Sigmoid colon (tissue), 7 donors: ENCODE data around the gene OLFM4. TPM values are rescaled to one million over a fixed set of nuclear protein-coding genes. Genes with fewer than 3 reads are reported as not detected.

Experiments
- DNase-seq: peaks from one replicate; pipeline ENCODE4 v3.0.0-alpha.2; 2019
- H3K27ac ChIP-seq, 4 donors: fragments of 200-600 bp; sonication (generic); one replicate each; pipeline ENCODE4 v1.5.1; 2016 to 2019; ENCODE audit warnings: mild to moderate bottlenecking in 1 of 4
- H3K27me3 ChIP-seq, 3 donors: fragments of 200-600 bp; sonication (generic); one replicate each; pipeline ENCODE4 v1.5.1; 2019; ENCODE audit warnings: mild to moderate bottlenecking in 1 of 3
- H3K36me3 ChIP-seq, 4 donors: fragments of 200-600 bp; sonication (generic); one replicate each; pipeline ENCODE4 v1.5.1; 2016 to 2019
- H3K4me1 ChIP-seq, 4 donors: fragments of 200-600 bp; sonication (generic); one replicate each; pipeline ENCODE4 v1.5.1; 2017 to 2019
- H3K4me3 ChIP-seq, 4 donors: fragments of 200-600 bp; sonication (generic); one replicate each; pipeline ENCODE4 v1.5.1; 2017 to 2019; ENCODE audit warnings: mild to moderate bottlenecking in 2 of 4, moderate library complexity in 1 of 4
- H3K9me3 ChIP-seq, 4 donors: fragments of 200-600 bp in 3 of 4; sonication (generic) in 3 of 4; one replicate each; pipeline versions ENCODE4 v1.5.1 to v1.6.1; 2013 to 2019
- CTCF ChIP-seq, 4 experiments: fragments of 450-650 bp in 3 of 4; fragments of 200-600 bp in 1 of 4; IDR thresholded peaks; one replicate each; pipeline ENCODE4 v1.5.1; 2016 to 2019; ENCODE audit warnings: antibody characterized with exemption in 4 of 4, mild to moderate bottlenecking in 3 of 4, moderate library complexity in 2 of 4
- EP300 ChIP-seq, 4 donors: sonication (generic); formaldehyde crosslinking; IDR thresholded peaks; one replicate each; pipeline ENCODE4 v1.6.1; 2017; ENCODE audit warnings: antibody characterized with exemption in 4 of 4
- POLR2A ChIP-seq, 2 donors: fragments of 450-650 bp; IDR thresholded peaks; one replicate each; pipeline ENCODE4 v1.6.1; 2016; ENCODE audit warnings: antibody characterized with exemption in 2 of 2, mild to moderate bottlenecking in 2 of 2, moderate library complexity in 2 of 2
- POLR2AphosphoS5 ChIP-seq, 4 donors: sonication (generic); formaldehyde crosslinking; IDR thresholded peaks; one replicate each; pipeline ENCODE4 v1.6.1; 2017; ENCODE audit warnings: antibody characterized with exemption in 4 of 4
- WGBS, 2 donors: extraction: QIAGEN DNeasy Blood & Tissue Kit; methylation state at CpG; one replicate each; pipeline ENCODE4 v1.1.7; 2013; 5-methylcytosine and 5-hydroxymethylcytosine counted together
- intact Hi-C: fragments of 100-400 bp; cut with DNase I; formaldehyde crosslinking; loops from one replicate; pipeline ENCODE4 v1.15.1; 2023
- polyA plus RNA-seq, 3 donors: library from polyadenylated mRNA; stranded (reverse); fragments of 200-250 nt; gene quantifications; one replicate each; pipeline ENCODE4 v1.2.3, GENCODE V29; 2013
- total RNA-seq, 4 donors: library from RNA; depleted of rRNA; stranded (reverse); fragments of >200 nt; gene quantifications; one replicate each; pipeline ENCODE4 v1.1.0, GENCODE V29; 2016
- donor health status: healthy with polysubstance abuse.
- donor health status: Bipolar disorder and iron deficiency.
- donor health status: healthy.

OLFM4 gene
- total and polyA plus RNA-seq, 7 donors: 0.16 to 780 (median 5.7) TPM; not detected in 1

- Histone ChIP-seq H3K4me1 (peaks cover 0 to 10% (median 2%) of the 10 kb centered on the region in 4 donors), H3K4me3 (no peak overlapping the region), H3K27ac (no peak overlapping the region), H3K27me3 (no peaks in the 10 kb centered on the region), H3K9me3 (no peaks in the 10 kb centered on the region), H3K36me3 (no peaks in the 10 kb centered on the region)
- no peak for DNase-seq
- 88 to 91% methylated on average over 7 of the region's 7 CpGs for WGBS, 2 donors
- intact Hi-C loops: no loop called here
- TF ChIP-seq POLR2AphosphoS5 (IDR thresholded peaks at IDR 0.05) (no peak), CTCF (IDR thresholded peaks at IDR 0.05) (no peak), POLR2A (IDR thresholded peaks at IDR 0.05) (no peak), EP300 (IDR thresholded peaks at IDR 0.05) (no peak)
These were observed 21.5 kb downstream of the OLFM4 start for GRCh38 chr13:53050151-53050550.

- no peaks in the 10 kb centered on the region for H3K36me3 ChIP-seq
- peaks cover 0 to 4% (median 0%) of the 10 kb centered on the region in 4 donors for H3K4me1 ChIP-seq
- no peak overlapping the region for H3K4me3 ChIP-seq
- DNase-seq: no peak
- no peak overlapping the region for H3K27ac ChIP-seq
- no peaks in the 10 kb centered on the region for H3K27me3 ChIP-seq
- no peaks in the 10 kb centered on the region for H3K9me3 ChIP-seq
- intact Hi-C loops: no loop called here
- 45 to 65% methylated on average over 2 of the region's 2 CpGs for WGBS, 2 donors
- TF ChIP-seq POLR2AphosphoS5 (IDR thresholded peaks at IDR 0.05): no peak
- no peak for TF ChIP-seq POLR2A (IDR thresholded peaks at IDR 0.05)
- TF ChIP-seq CTCF (IDR thresholded peaks at IDR 0.05): no peak
- no peak for TF ChIP-seq EP300 (IDR thresholded peaks at IDR 0.05)
These were observed 24.1 kb downstream of the OLFM4 start for GRCh38 chr13:53052675-53053074.

GRCh38 chr13:53054569-53054968 is 26.0 kb downstream of the OLFM4 start:
- Histone ChIP-seq H3K27ac (no peak overlapping the region), H3K9me3 (no peaks in the 10 kb centered on the region), H3K27me3 (no peaks in the 10 kb centered on the region), H3K4me1 (peaks cover 0 to 4% (median 0%) of the 10 kb centered on the region in 4 donors), H3K4me3 (no peak overlapping the region), H3K36me3 (no peaks in the 10 kb centered on the region)
- intact Hi-C loops: no loop called here
- WGBS, 2 donors: 71 to 76% methylated on average over 4 of the region's 4 CpGs
- DNase-seq: no peak
- TF ChIP-seq EP300 (IDR thresholded peaks at IDR 0.05) (no peak), POLR2A (IDR thresholded peaks at IDR 0.05) (no peak), CTCF (IDR thresholded peaks at IDR 0.05) (no peak), POLR2AphosphoS5 (IDR thresholded peaks at IDR 0.05) (no peak)

GRCh38 chr13:53058065-53058679 is 29.6 kb downstream of the OLFM4 start:
- H3K27ac ChIP-seq: no peak overlapping the region
- no peak for TF ChIP-seq POLR2AphosphoS5 (IDR thresholded peaks at IDR 0.05)
- no peak for TF ChIP-seq POLR2A (IDR thresholded peaks at IDR 0.05)
- TF ChIP-seq EP300 (IDR thresholded peaks at IDR 0.05): no peak
- TF ChIP-seq CTCF (IDR thresholded peaks at IDR 0.05): no peak
- no peak overlapping the region for H3K4me3 ChIP-seq
- H3K9me3 ChIP-seq: no peaks in the 10 kb centered on the region
- 82 to 84% methylated on average over 3 of the region's 3 CpGs for WGBS, 2 donors
- no peaks in the 10 kb centered on the region for H3K4me1 ChIP-seq
- H3K36me3 ChIP-seq: no peaks in the 10 kb centered on the region
- no peaks in the 10 kb centered on the region for H3K27me3 ChIP-seq
- intact Hi-C loops: no loop called here
- DNase-seq: no peak
